BJ (cell line): ENCODE measurements around the gene COX14. TPM values are rescaled to one million over a fixed set of nuclear protein-coding genes. Genes with fewer than 3 reads are reported as not detected.
A peak's percentile ranks its signal among the peaks of the same experiment; 100 is the strongest.

Source experiments
- CTCF ChIA-PET: fragments of 350-600 bp; formaldehyde crosslinking; extraction: SDS; loops from one replicate; lab custom pipeline; 2021; ENCODE audit warnings: antibody characterized with exemption, inconsistent platforms; lab: Yijun Ruan, JAX
- POLR2A ChIA-PET: fragments of 300-600 bp; sonication (Branson Sonifier 250); formaldehyde crosslinking; extraction: SDS; loops from one replicate; lab custom pipeline; 2021; ENCODE audit warnings: antibody characterized with exemption; lab: Charles Lee
- DNase-seq: peaks from one replicate; pipeline ENCODE4 v3.0.0-alpha.2; 2011; ENCODE audit warnings: low read depth
- H3K27me3 ChIP-seq: 2 replicates; pipeline ENCODE4 v1.6.0; 2011; ENCODE audit warnings: low read length; ENCODE audit not compliant: control insufficient read depth, insufficient read depth
- H3K36me3 ChIP-seq: 2 replicates; pipeline ENCODE4 v1.5.1; 2011; ENCODE audit warnings: low read length; ENCODE audit not compliant: control insufficient read depth, insufficient read depth
- H3K4me3 ChIP-seq: 2 replicates; pipeline ENCODE4 v1.5.1; 2011; ENCODE audit warnings: low read depth, mild to moderate bottlenecking, control low read depth, low read length
- CTCF ChIP-seq: IDR thresholded peaks from 2 replicates; pipeline ENCODE4 v1.5.1; 2011; ENCODE audit warnings: low read depth, mild to moderate bottlenecking, control low read depth, inconsistent platforms, low read length, moderate library complexity; ENCODE audit not compliant: insufficient read depth
- polyA minus RNA-seq: library from RNA; depleted of rRNA, polyadenylated mRNA; stranded (reverse); fragments of >200 nt; gene quantifications from 2 replicates; pipeline ENCODE4 v1.2.3, GENCODE V29; 2011; rRNA and poly(A)+ RNA removed
- polyA plus RNA-seq: library from polyadenylated mRNA; depleted of rRNA; stranded (reverse); fragments of >200 nt; gene quantifications from 2 replicates; pipeline ENCODE4 v1.2.3, GENCODE V29; 2011; rRNA removed

COX14 gene
- polyA plus RNA-seq: 85.7 and 104 TPM in 2 replicates
- polyA minus RNA-seq: 15.2 and 39.8 TPM in 2 replicates

- ChIA-PET POLR2A (interaction anchor here (0.9 to 3.0 kb wide), 4 partner anchors 27 to 74 kb away, joined by 3 to 8 read pairs (median 4); partner anchors contain the start of genes CERS5 and SMARCD1), CTCF (interaction anchor here (0.6 to 5.2 kb wide), 49 partner anchors 9 to 1112 kb away, joined by 3 to 62 read pairs (median 4); partner anchors contain the start of genes CERS5, GPD1 and SMARCD1)
- TF ChIP-seq CTCF: peak; percentile 98
- no peaks in the 10 kb centered on the region for H3K27me3 ChIP-seq
- peak; percentile 98 for DNase-seq
- H3K4me3 ChIP-seq: peak within 1 kb of the TSS; percentile 100
- peaks cover 2% of the 10 kb centered on the region; the same call in 1 of the 2 replicates for H3K36me3 ChIP-seq
These were observed at the start of gene COX14 for GRCh38 chr12:50111693-50112455. Gene COX14, plus strand, starts transcription at chr12:50112236. Its CDS starts 7,808 bp downstream, at chr12:50120044.

GRCh38 chr12:50062728-50063460, 49.1 kb upstream of the COX14 start:
- no peaks in the 10 kb centered on the region for H3K27me3 ChIP-seq
- ChIA-PET POLR2A (interaction anchor here (1.0 kb wide), 1 partner anchor 13 kb away, joined by 3 read pairs; no protein-coding TSS in a partner anchor), CTCF (interaction anchor here (1.2 to 19.9 kb wide), 8 partner anchors 7 to 196 kb away, joined by 4 to 578 read pairs (median 22); partner anchors contain the start of genes AQP5 and AQP6)
- H3K4me3 ChIP-seq: no peak overlapping the region
- H3K36me3 ChIP-seq: no peaks in the 10 kb centered on the region
- no peak for DNase-seq
- TF ChIP-seq CTCF: no peak

- DNase-seq: no peak
- CTCF ChIA-PET: interaction anchor here (0.6 to 19.9 kb wide), 10 partner anchors 7 to 324 kb away, joined by 3 to 578 read pairs (median 15); partner anchors contain the start of genes AQP5, AQP6, ASIC1 and TMBIM6
- no peak for TF ChIP-seq CTCF
- no peak overlapping the region for H3K4me3 ChIP-seq
- H3K36me3 ChIP-seq: no peaks in the 10 kb centered on the region
- H3K27me3 ChIP-seq: no peaks in the 10 kb centered on the region
- POLR2A ChIA-PET: no interaction called here
These were observed 46.2 kb upstream of the COX14 start for GRCh38 chr12:50065726-50066310.

GRCh38 chr12:50066402-50066801, 45.6 kb upstream of the COX14 start:
- ChIA-PET POLR2A (no interaction called here), CTCF (interaction anchor here (0.6 to 19.9 kb wide), 12 partner anchors 8 to 325 kb away, joined by 3 to 578 read pairs (median 7); partner anchors contain the start of genes AQP5, AQP6, ASIC1 and SMARCD1)
- Histone ChIP-seq H3K4me3 (no peak overlapping the region), H3K27me3 (no peaks in the 10 kb centered on the region), H3K36me3 (no peaks in the 10 kb centered on the region)
- no peak for TF ChIP-seq CTCF
- DNase-seq: peak; percentile 80
